ENCODE data around the gene RNF32.
"Not testable (repeated sequence)": the region's sequence is repeated elsewhere in the genome, so short reads cannot be mapped to it uniquely, and the experiment has no call there.

RNF32 gene

GRCh38 chr7:156676263-156676662 is 35.7 kb downstream of the RNF32 start:
- DNase-seq = no peak

GRCh38 chr7:156677374-156678054 is 36.9 kb downstream of the RNF32 start:
- no peak for DNase-seq

- no peak for DNase-seq
Measured at GRCh38 chr7:156680281-156680680, 39.7 kb downstream of the RNF32 start.

DNA sequence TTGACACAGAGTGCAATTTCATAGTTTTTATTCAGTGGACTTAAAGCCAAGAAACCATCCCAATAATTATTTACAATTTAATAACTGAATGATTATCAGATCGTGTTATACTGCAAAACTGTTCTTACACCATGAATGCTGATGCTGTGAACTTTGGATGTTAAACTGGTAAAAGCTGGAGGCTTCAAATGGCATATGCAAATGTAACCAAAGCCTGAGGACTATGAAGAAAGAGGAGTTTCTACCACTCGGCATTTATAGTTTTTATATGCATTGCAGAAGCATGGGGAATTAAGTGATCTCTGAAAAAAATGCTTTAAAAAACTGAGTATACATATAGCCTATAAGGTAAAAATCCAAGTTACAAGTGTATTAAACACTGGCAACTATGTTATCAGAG is 42.4 kb downstream of the RNF32 start:
- no peak for DNase-seq

DNA sequence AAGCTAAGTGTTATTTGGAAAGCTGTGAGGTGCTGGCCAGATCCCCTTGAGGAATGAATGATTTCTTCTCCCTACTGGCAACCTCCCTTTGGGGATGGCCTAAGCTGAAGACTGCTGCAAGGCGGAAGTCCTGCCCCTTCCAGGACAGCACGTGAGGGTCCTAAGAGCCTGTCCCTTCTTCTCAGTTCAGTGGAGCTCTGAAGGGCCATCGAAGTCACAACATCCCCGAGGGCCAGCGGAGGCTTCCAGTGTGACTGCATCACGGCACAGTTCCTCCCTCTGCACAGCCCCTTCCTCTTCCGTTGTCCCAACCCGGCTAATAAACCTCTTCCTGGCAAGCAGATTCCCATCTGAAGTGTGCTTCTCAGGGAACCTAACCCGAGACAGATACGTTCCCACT is 43.7 kb downstream of the RNF32 start:
- no peak for DNase-seq

DNA sequence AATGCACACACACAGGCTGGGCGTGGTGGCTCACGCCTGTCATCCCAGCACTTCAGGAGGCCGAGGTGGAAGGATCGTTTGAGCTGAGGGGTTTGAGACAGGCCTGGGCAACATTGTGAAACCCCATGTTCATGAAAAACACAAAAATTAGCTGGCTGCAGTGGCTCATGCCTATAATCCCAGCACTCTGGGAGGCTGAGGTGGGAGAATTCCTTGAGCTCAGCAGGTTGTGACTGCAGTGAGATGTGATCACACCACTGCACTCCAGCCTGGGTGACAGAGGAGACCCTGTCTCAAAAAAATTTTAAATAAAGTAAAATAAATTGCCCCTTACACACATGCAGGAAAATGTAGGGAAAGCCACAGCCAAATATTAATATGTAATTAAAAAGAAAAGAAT is 44.1 kb downstream of the RNF32 start:
- no peak for DNase-seq

DNA sequence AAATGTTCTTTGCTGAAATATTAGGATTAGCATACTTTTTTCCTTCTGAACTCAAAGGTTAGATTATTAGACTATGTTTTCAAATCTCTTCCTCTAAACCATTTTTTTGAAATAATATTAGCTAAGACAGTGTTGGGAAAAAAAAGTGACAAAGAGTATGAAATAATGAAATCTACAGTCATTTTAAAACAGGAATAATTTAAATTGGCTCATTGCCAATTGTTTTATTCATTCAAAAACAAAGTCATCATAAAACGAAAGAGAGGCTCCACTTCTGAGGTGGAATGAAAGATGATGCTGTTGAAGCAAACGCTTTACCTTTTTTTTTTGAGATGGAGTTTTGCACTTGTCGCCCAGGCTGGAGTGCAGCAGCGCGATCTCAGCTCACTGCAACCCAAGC is 51.2 kb downstream of the RNF32 start:
- no peak for DNase-seq

DNA sequence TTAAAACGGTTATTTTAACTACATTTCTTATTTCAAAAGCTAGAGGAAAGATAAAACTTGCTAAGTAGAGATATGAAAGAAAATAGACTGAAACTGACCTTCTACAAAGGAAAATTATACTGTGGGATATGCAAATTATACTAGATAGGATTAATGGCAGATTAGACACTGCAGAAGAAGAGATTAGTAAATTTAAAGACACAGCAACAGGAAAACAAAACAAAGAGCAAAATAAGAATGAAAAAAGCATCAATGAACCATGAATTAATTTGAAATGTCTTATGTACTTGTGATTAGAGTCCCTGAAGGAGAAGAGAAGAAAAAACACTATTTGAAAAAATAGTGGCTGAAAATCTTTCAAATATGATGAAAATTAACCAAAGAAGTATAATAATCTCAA is 52.3 kb downstream of the RNF32 start:
- DNase-seq = no peak

DNA sequence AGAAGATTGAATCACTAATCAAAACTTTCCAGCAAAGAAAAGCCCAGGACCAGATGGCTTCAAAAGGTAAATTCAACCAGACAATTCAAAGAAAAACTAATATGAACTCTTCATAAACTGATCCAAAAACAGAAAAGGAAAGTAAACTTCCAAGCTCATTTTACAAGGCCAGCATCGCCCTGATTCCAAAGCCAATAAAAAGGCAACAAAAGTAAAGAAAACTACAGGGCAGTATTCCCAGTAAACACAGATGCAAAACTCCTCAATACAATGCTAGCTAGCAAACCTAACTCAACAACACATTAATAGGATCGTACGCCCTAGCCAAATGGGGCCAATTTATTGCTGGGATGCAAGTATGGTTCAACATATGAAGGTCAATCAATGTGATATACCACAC is 53.1 kb downstream of the RNF32 start:
- no peak for DNase-seq

GRCh38 chr7:156697283-156697682 is 56.7 kb downstream of the RNF32 start:
- DNase-seq = not testable (repeated sequence)

- not testable (repeated sequence) for DNase-seq
Measured at GRCh38 chr7:156698512-156698911, 57.9 kb downstream of the RNF32 start.

DNA sequence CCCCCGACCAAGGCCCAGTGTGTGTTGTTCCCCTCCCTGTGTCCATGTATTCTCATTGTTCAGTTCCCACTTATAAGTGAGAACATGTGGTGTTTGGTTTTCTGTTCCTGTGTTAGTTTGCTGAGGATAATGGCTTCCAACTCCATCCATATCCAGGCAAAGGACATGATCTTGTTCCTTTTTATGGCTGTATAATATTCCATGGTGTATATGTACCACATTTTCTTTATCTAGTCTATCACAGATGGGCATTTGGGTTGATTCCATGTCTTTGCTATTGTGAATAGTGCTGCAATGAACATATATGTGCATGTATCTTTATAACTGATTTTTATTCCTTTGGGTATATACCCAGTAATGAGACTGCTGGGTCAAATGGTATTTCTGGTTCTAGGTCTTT is 61.2 kb downstream of the RNF32 start:
- not testable (repeated sequence) for DNase-seq

DNA sequence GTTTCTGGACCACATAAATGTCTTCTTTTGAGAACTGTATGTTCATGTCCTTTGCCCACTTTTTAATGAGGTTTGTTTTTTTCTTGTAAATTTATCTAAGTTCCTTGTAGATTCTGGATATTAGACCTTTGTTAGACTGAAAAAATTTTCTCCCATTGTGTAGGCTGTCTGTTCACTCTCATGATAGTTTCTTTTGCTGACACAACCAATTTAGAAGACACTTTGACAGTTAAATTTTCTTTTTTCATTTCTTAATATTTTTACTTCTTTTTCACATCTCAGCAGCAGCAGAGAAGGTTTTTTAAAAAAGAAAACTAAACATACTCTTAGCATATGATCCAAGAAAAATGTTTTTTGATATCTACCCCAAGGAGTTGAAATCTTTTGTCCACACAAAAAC is 61.8 kb downstream of the RNF32 start:
- DNase-seq = no peak

- DNase-seq = no peak
Measured at GRCh38 chr7:156703209-156703608, 62.6 kb downstream of the RNF32 start.

GRCh38 chr7:156703773-156704482 is 63.4 kb downstream of the RNF32 start:
- no peak for DNase-seq

DNA sequence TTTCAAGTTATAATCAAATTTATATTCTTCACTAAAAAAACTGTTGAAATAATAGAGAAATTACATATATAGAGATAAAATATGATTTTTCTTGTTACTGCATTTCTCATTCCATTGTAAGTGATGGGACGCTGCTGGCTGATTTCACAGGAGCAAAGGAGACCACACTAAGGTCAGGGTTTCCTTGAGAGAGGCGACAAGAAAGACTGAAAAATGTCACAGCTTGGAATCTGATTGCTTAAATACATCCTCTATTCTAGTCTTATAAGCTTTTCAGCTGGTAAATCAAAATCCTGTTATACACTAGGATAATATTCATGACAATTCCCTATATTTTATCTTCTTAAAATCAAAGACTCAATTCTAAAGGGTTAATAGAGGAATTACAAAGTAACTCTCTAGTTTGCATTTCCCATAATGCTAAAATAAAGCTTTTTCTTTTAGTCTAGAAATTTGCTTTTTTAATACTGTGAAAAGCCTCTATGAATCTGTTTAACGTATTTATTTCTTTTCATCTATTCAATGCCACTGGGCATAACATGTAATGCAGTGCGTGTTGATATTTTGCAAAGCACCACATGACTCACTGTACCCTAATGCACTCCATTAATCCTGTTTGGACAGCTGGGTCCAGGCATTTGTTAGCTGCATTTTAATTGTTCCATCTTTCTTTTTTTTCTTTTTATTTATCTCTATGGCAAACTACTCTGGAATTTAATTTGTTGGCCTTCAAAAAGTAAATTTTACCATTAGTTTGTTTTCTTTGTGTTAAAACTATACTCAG is 81.7 kb downstream of the RNF32 start:
- peak; percentile 56 for DNase-seq

- DNase-seq = no peak
Measured at GRCh38 chr7:156725073-156725472, 84.5 kb downstream of the RNF32 start.

GRCh38 chr7:156725936-156726335 is 85.4 kb downstream of the RNF32 start:
- no peak for DNase-seq

All from eye (tissue), 1 donor.